ENCODE measurements around the gene DNAJC27. TPM values are rescaled to one million over a fixed set of nuclear protein-coding genes. Genes with fewer than 3 reads are reported as not detected.

The DNAJC27 gene
- total and polyA plus RNA-seq, 5 experiments from 2014 or later = 1.9 to 13.8 (median 5.7) TPM

DNA sequence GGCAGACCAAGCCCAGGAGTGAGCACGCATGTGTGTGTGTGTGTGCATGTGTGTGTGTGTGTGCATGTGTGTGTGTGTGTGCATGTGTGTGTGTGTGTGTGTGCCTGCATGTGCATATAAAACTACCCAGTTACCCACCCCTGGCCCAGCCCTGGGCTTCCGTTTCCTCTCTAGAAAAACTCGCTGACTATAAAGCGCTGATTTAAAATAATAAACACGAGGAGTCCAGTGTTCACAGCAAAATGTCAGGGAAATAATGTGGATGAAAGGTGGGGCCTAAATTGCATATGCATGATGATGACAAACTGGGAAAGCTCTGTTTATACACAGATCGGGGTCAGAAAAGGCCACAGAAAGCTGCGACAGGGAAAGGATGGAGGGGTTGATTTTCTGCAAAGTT lies 59.2 kb downstream of the DNAJC27 start:
- Mint-ChIP-seq H3K9me3 (peaks cover 0 to 3% (median 0%) of the 10 kb centered on the region in 9 donors), H3K4me1 (peaks cover 10 to 57% (median 26%) of the 10 kb centered on the region in 4 donors), H3K36me3 (peaks cover 0 to 35% (median 17%) of the 10 kb centered on the region in 3 donors), H3K27ac (peak overlapping the region in 1 of 10 donors; percentile 49), H3K4me3 (no peak overlapping the region), H3K27me3 (no peaks in the 10 kb centered on the region)
- POLR2A ChIA-PET = no interaction called here
- no peak for ATAC-seq
- DNase-seq = no peak

DNA sequence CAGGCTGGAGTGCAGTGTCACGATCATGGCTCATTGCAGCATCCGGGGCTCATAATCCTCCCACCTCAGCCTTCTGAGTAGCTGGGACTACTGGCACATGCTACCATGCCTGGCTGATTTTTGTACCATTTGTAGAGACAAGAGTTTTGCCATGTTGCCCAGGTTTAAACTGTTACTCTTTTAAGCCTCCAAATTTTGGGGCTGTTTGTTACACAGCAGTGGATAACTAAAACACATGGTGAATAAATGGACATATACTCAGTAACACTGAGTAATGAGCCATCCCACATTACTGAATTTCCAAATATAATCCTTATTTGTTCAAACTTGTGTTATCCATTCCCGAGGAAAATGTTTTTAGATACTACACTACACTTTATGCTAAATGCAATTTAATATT lies 61.5 kb downstream of the DNAJC27 start:
- Mint-ChIP-seq H3K4me3 (no peak overlapping the region), H3K36me3 (peaks cover 0 to 39% (median 20%) of the 10 kb centered on the region in 3 donors), H3K27me3 (no peaks in the 10 kb centered on the region), H3K4me1 (peaks cover 0 to 48% (median 20%) of the 10 kb centered on the region in 4 donors), H3K9me3 (peaks cover 0 to 3% (median 0%) of the 10 kb centered on the region in 9 donors), H3K27ac (peak overlapping the region in 1 of 10 donors; percentile 25)
- no peak for DNase-seq
- POLR2A ChIA-PET = no interaction called here
- ATAC-seq = no peak

DNA sequence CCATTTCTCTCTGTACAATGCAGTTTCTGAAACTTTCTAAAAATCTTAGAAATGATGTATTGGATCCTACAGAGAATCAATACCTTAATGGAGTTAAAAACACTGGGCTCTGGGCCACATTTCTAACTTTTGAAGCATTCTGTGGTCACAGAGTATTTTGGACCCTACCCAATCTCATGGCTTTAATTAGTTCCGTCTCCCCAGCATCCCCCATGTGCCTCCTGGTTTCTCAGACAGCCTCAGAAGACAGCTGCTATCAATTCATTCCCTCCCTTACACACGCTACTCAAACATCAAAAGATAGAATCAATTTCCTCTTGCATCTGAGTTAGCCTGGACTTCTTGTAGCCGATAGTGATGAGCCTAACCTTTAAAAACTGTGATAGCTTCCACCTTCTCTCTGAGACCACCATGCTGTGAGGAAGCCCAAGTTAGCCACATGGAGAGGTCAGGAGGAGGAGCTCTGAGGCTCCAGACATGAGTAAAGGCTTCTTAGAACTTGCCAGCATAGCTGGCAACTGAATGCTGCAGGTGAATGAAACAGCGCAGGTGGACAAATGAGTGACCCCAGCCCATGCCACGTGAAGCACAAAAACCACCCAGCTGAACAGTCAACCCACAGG lies 62.1 kb downstream of the DNAJC27 start:
- Mint-ChIP-seq H3K27ac (peak overlapping the region in 4 of 10 donors; percentile 11 to 65 (median 28)), H3K9me3 (peaks cover 0 to 3% (median 0%) of the 10 kb centered on the region in 9 donors)
- POLR2A ChIA-PET = no interaction called here

DNA sequence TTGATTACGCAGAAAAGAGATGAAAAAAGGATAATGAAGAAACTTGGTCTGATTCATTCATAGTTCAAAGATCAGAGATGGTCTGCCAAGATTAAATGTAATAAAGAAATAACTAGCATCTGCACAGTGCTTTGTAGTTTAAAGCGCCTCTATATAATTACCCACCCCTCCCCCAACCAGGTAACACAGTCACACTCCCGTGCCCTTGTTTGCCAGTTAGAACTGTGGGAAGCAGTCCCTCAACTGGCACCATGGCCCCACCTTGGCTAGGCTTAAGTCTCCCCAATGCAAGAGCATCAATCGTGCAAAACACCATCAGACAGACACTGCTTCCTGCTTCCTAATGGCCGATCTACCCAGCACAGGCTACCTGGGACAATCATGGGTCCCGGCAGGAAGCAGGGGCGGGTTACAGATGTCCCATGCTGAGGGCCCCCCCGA lies 63.3 kb downstream of the DNAJC27 start:
- peaks cover 0 to 3% (median 0%) of the 10 kb centered on the region in 9 donors for H3K9me3 Mint-ChIP-seq
- DNase-seq (no peak), ATAC-seq (no peak)
- H3K4me1 Mint-ChIP-seq = peaks cover 0 to 31% (median 17%) of the 10 kb centered on the region in 4 donors
- no peaks in the 10 kb centered on the region for H3K27me3 Mint-ChIP-seq
- POLR2A ChIA-PET = no interaction called here
- peaks cover 0 to 45% (median 22%) of the 10 kb centered on the region in 3 donors for H3K36me3 Mint-ChIP-seq
- peak overlapping the region in 2 of 10 donors; percentile 11 to 59 for H3K27ac Mint-ChIP-seq
- H3K4me3 Mint-ChIP-seq = no peak overlapping the region

More for the DNA sequence above, 62.1 kb downstream of the DNAJC27 start:
- ATAC-seq (no peak), DNase-seq (no peak)
- H3K36me3 Mint-ChIP-seq = peaks cover 0 to 39% (median 20%) of the 10 kb centered on the region in 3 donors
- H3K27me3 Mint-ChIP-seq = no peaks in the 10 kb centered on the region
- no peak overlapping the region for H3K4me3 Mint-ChIP-seq
- H3K4me1 Mint-ChIP-seq = peaks cover 0 to 42% (median 18%) of the 10 kb centered on the region in 4 donors

DNA sequence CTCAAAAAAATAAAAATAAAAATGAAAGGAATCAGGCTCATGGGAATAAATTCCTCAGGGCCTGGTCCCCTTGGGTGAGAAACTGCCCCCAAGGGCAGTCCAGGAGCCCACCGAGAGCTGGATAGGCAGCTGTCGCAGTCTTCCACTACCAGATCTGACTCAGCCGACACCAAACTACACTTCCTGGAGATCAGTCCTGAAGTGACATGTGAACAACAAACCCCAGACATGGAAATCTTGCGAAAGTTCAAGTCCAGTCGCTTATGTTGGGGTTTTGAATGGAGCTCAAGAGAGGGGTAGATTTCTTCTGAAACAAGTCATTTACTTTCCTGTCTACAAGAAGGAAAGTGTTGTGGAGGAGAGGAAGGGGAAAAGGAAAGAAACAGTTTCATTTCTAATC lies 64.6 kb downstream of the DNAJC27 start:
- ATAC-seq (no peak), DNase-seq (no peak)
- POLR2A ChIA-PET = no interaction called here
- Mint-ChIP-seq H3K27me3 (no peaks in the 10 kb centered on the region), H3K9me3 (peaks cover 0 to 3% (median 0%) of the 10 kb centered on the region in 9 donors), H3K36me3 (peaks cover 0 to 48% (median 30%) of the 10 kb centered on the region in 3 donors), H3K4me1 (peaks cover 0 to 23% (median 20%) of the 10 kb centered on the region in 4 donors), H3K4me3 (no peak overlapping the region), H3K27ac (no peak overlapping the region)

DNA sequence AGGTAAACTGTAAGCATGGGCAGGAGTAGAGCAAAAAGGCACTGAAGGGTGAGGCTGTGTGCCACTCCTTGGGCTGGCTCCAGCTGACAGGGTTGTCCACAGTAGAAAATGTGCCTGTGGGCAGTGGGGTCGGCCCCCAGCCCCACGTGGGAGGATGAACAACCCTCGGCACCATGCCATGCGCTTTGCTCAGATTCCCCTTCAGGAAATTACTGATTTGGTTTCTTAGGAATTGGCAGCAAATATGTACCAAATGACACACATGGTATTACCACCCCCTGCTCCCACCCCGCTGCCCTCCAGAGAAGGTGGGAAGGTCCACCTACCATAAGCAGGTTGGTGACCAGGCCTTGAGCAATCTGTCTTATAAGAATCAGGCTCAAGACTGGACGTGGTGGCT lies 65.3 kb downstream of the DNAJC27 start:
- Mint-ChIP-seq H3K36me3 (peaks cover 0 to 47% (median 32%) of the 10 kb centered on the region in 3 donors), H3K4me3 (no peak overlapping the region), H3K9me3 (peaks cover 0 to 3% (median 0%) of the 10 kb centered on the region in 9 donors), H3K4me1 (peaks cover 0 to 21% (median 18%) of the 10 kb centered on the region in 4 donors), H3K27ac (no peak overlapping the region), H3K27me3 (no peaks in the 10 kb centered on the region)
- ATAC-seq (no peak), DNase-seq (no peak)
- POLR2A ChIA-PET = no interaction called here

DNA sequence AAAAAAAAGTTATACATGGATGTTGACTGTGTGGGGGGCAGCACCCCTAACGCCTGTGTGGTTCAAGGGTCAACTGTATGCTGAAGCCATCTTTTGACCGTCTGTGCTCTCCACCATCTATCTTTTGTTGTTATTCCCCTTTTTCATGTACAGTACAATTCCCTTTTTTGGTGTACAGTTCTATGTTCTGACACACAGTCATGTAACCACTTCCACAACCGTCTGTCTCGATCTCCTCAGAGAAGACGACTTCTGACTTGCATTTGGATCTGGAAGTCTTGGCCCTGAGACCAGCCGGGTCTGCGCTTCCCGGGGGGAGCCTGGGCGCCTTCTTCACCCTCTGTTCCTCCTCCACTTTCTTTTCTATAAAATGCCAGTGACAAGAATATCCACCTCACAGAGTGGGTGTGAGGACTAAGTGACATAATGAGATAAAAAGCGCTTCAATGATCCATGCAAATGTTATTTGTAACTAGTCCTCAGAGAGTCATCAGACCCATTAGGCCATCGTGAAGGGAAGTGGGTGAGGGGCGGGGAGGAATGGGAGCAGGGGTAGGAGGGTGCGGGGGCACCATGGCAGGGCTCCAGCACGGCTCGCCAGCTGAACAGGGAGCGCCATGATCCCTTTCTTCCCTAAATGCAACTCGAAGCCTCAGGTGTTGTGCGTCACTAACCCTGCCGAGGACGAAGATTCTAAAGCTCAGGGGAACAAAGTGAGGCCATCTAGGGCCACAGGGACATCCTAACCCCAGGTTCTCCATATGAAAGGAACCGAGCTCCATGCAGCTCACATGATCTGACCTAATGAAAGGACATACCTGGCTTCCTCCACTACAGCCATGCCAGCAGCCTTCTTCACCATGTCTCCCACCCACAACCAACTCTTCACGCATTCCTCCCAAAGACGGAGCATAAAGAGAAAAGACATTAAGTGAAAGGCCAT lies 68.3 kb downstream of the DNAJC27 start:
- H3K4me1 Mint-ChIP-seq = peaks cover 0 to 16% (median 3%) of the 10 kb centered on the region in 4 donors
- DNase-seq = no peak
- peaks cover 0 to 43% (median 24%) of the 10 kb centered on the region in 3 donors for H3K36me3 Mint-ChIP-seq
- no peak overlapping the region for H3K4me3 Mint-ChIP-seq
- ATAC-seq = no peak
- POLR2A ChIA-PET = no interaction called here
- peak overlapping the region in 2 of 10 donors; percentile 14 to 67 for H3K27ac Mint-ChIP-seq
- H3K27me3 Mint-ChIP-seq = no peaks in the 10 kb centered on the region
- no peaks in the 10 kb centered on the region for H3K9me3 Mint-ChIP-seq

DNA sequence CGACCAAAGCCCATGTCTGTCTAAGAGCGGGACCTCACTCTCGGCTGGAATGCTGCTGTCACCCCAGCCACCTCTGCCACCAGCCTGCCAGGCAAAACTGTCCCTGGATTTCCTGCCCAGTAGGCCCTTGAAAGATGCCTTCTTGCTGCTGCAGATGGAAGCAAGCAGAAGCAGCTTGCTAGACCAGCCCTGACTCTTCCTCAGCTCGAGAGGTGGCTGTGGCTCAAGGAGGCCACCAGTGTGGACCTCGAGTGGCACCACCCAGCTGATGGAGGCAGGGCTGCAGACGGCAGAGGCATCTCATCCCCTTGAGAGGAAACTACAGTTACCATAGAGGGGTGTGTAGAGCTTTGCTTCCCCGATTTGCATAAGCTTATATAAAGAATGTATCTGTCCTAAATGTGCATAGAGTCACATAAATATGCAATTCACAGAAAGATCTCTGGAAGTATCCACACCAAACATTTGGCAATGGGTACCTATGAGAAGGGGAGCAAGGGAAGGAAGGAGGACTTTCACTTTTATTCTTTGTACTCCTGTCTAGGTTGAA lies 72.3 kb downstream of the DNAJC27 start:
- Mint-ChIP-seq H3K36me3 (peaks cover 25 to 54% (median 49%) of the 10 kb centered on the region in 3 donors), H3K9me3 (peaks cover 6 to 35% (median 25%) of the 10 kb centered on the region in 9 donors), H3K27ac (peak overlapping the region in 1 of 10 donors; percentile 73), H3K4me3 (no peak overlapping the region), H3K4me1 (peaks cover 0 to 20% (median 2%) of the 10 kb centered on the region in 4 donors), H3K27me3 (no peaks in the 10 kb centered on the region)
- ATAC-seq (no peak), DNase-seq (no peak)
- POLR2A ChIA-PET = no interaction called here

DNA sequence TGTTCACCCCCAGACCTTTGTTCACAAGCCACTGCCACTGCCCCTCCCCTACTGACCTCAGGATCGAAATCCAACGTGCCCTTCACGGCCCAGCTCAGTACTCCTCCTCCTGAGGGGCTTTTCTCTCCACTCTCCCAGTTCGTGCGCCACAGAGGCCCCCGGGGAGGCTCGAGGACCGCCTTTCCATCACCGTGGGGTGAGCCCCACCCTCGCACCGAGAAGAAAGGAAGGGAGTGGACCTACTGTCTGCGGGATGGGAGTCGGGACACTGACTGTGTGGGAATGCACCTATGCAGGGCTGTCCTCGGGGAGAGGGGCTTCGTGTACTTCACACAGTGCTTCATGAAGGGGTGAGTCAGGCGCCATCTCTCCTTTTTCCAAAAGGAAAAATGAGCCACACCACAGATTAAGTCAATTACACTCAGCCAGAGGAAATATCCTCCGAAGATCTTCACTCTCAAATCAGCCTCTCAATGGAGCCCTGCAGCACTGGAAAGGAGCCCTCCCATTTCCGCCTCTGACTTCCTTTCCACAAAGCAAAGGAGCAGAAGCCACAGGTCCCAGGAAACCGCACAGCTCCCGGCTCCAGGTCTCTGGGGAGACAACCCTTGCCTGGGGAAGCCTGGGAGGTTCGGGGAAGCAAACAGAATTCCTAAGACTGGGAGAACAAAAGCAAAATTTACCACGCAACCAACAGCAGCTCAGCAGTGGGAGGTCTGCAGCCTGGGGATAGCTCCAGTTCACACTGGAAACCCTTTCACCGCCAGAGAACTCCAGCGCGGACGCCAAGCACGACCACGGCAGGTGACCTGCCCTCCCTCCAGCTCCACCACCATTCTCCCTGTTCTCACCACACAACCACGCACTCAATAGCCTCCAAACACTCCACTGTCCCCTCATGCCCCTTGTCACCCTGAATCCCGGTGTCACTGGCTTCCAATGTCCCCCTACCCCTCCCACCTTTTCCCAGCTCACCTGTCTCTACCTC lies 73.3 kb downstream of the DNAJC27 start:
- no peaks in the 10 kb centered on the region for H3K27me3 Mint-ChIP-seq
- ATAC-seq = no peak
- H3K9me3 Mint-ChIP-seq = peaks cover 8 to 37% (median 26%) of the 10 kb centered on the region in 9 donors
- DNase-seq = no peak
- peak overlapping the region in 1 of 10 donors; percentile 28 for H3K27ac Mint-ChIP-seq
- H3K4me3 Mint-ChIP-seq = no peak overlapping the region
- POLR2A ChIA-PET = no interaction called here
- peaks cover 30 to 54% (median 42%) of the 10 kb centered on the region in 3 donors for H3K36me3 Mint-ChIP-seq
- peaks cover 0 to 17% (median 2%) of the 10 kb centered on the region in 4 donors for H3K4me1 Mint-ChIP-seq

DNA sequence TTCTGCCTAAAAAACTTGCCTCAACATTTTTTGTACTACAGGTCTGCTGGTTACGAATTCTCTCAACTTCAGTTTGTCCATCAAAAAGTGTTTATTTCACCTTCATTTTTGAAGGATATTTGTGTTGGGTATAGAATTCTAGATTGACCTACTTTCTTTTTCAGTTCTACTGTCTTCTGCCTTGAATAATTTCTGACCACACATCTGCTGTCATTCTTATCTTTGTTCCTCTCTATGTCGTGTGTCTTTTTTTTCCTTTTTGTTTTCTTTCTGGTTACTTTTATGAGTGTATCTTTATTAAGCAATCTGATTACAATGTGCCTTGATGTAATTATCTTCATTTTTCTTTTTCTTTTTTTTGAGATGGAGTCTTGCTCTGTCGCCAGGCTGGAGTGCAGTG lies 77.0 kb downstream of the DNAJC27 start:
- Mint-ChIP-seq H3K9me3 (peaks cover 10 to 42% (median 32%) of the 10 kb centered on the region in 9 donors), H3K36me3 (peaks cover 26 to 44% (median 30%) of the 10 kb centered on the region in 3 donors), H3K27ac (no peak overlapping the region), H3K4me3 (no peak overlapping the region), H3K27me3 (no peaks in the 10 kb centered on the region), H3K4me1 (peaks cover 0 to 9% (median 0%) of the 10 kb centered on the region in 4 donors)
- POLR2A ChIA-PET = no interaction called here
- no peak for DNase-seq
- ATAC-seq = no peak

DNA sequence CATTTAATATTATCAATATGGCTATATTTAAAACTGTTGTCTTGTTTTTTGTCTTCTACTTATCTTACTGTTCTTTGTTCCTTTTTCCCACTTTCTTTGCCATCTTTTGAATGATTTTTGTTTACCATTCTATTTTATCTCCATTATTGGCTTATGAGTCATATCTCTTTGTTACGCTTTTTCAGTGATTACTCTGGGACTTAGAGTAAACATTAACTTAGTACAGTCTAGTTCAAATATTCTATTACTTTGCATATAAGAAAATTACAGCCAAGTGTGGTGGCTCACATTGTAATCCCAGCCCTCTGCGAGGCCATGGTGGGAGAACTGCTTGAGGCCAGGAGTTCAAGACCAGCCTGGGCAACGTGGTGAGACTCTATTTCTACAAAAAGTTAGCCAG lies 77.8 kb downstream of the DNAJC27 start:
- DNase-seq (no peak), ATAC-seq (no peak)
- no peak overlapping the region for H3K4me3 Mint-ChIP-seq
- H3K36me3 Mint-ChIP-seq = peaks cover 18 to 40% (median 30%) of the 10 kb centered on the region in 3 donors
- no peaks in the 10 kb centered on the region for H3K27me3 Mint-ChIP-seq
- H3K27ac Mint-ChIP-seq = no peak overlapping the region
- peaks cover 10 to 42% (median 32%) of the 10 kb centered on the region in 9 donors for H3K9me3 Mint-ChIP-seq
- H3K4me1 Mint-ChIP-seq = peaks cover 0 to 6% (median 0%) of the 10 kb centered on the region in 4 donors
- POLR2A ChIA-PET = no interaction called here
